Karpas-422 (cell line): ENCODE results near the gene SPC25. TPM values are rescaled to one million over a fixed set of nuclear protein-coding genes. Genes with fewer than 3 reads are reported as not detected.

Source experiments
- DNase-seq: peaks from one replicate; pipeline ENCODE4 v3.0.0-alpha.2; 2015
- H2AFZ ChIP-seq: fragments of 200-600 bp; sonication (generic); 2 replicates; pipeline ENCODE4 v1.6.1; 2014; ENCODE audit warnings: antibody characterized with exemption, low read length, mixed read lengths
- H3K27ac ChIP-seq: fragments of 200-600 bp; sonication (generic); 2 replicates; pipeline ENCODE4 v1.5.1; 2014; ENCODE audit warnings: mild to moderate bottlenecking, low read length, moderate library complexity
- H3K27me3 ChIP-seq: fragments of 200-600 bp; sonication (generic); 2 replicates; pipeline ENCODE4 v1.6.1; 2014; ENCODE audit warnings: low read length, mixed read lengths
- H3K36me3 ChIP-seq: fragments of 200-600 bp; sonication (generic); 2 replicates; pipeline ENCODE4 v1.6.1; 2014; ENCODE audit warnings: low read length, mixed read lengths; ENCODE audit not compliant: insufficient read depth
- H3K4me1 ChIP-seq: fragments of 200-600 bp; sonication (generic); 2 replicates; pipeline ENCODE4 v1.6.1; 2014; ENCODE audit warnings: mild to moderate bottlenecking, low read length, mixed read lengths
- H3K4me2 ChIP-seq: fragments of 200-600 bp; sonication (generic); 2 replicates; pipeline ENCODE4 v1.6.1; 2014; ENCODE audit warnings: low read length, low read depth, mild to moderate bottlenecking; ENCODE audit not compliant: poor library complexity, severe bottlenecking
- H3K4me3 ChIP-seq: fragments of 200-600 bp; sonication (generic); 2 replicates; pipeline ENCODE4 v1.5.1; 2014; ENCODE audit warnings: mild to moderate bottlenecking, antibody characterized with exemption, low read length, mixed read lengths
- H3K79me2 ChIP-seq: fragments of 200-600 bp; sonication (generic); 2 replicates; pipeline ENCODE4 v1.6.1; 2014; ENCODE audit warnings: mild to moderate bottlenecking, low read length, mixed read lengths
- H3K9ac ChIP-seq: fragments of 200-600 bp; sonication (generic); 2 replicates; pipeline ENCODE4 v1.6.0; 2014; ENCODE audit warnings: low read length
- H3K9me2 ChIP-seq: fragments of 200-600 bp; sonication (generic), shearing (Covaris generic); replicated peaks from 2 replicates; pipeline ENCODE4 v1.6.0; 2014; ENCODE audit warnings: mild to moderate bottlenecking, low read length, moderate library complexity; ENCODE audit not compliant: insufficient read depth
- H3K9me3 ChIP-seq: fragments of 300-700, 200-600 bp; sonication (generic); 2 replicates; pipeline ENCODE4 v1.6.1; 2014; ENCODE audit warnings: low read length, mixed read lengths
- H4K20me1 ChIP-seq: fragments of 200-600 bp; sonication (generic); 2 replicates; pipeline ENCODE4 v1.6.1; 2014; ENCODE audit warnings: mild to moderate bottlenecking, antibody characterized with exemption, low read length, low read depth; ENCODE audit not compliant: insufficient read depth
- total RNA-seq: library from RNA; depleted of rRNA; stranded (reverse); fragments of >200 nt; shearing (Covaris generic); gene quantifications from 2 replicates; pipeline ENCODE4 v1.2.3, GENCODE V29; 2014; ENCODE audit warnings: low replicate concordance

SPC25 gene
- total RNA-seq, 1 experiment from 2014 or later = 17.5 TPM

- Histone ChIP-seq H3K9me2 (no peaks in the 10 kb centered on the region), H2AFZ (no peak overlapping the region), H3K79me2 (no peaks in the 10 kb centered on the region), H3K9me3 (no peaks in the 10 kb centered on the region), H3K27me3 (no peaks in the 10 kb centered on the region), H3K36me3 (no peaks in the 10 kb centered on the region), H3K4me2 (no peak overlapping the region), H3K4me1 (no peaks in the 10 kb centered on the region), H4K20me1 (no peaks in the 10 kb centered on the region), H3K4me3 (no peak overlapping the region), H3K27ac (no peak overlapping the region), H3K9ac (no peak overlapping the region)
- DNase-seq = no peak
Observed at GRCh38 chr2:168912466-168912865, 22.2 kb upstream of the SPC25 start.

GRCh38 chr2:168910330-168910729, 20.1 kb upstream of the SPC25 start:
- Histone ChIP-seq H3K36me3 (no peaks in the 10 kb centered on the region), H3K27me3 (no peaks in the 10 kb centered on the region)

GRCh38 chr2:168907940-168908662, 17.9 kb upstream of the SPC25 start:
- Histone ChIP-seq H3K9ac (no peak overlapping the region), H3K79me2 (no peaks in the 10 kb centered on the region), H4K20me1 (no peaks in the 10 kb centered on the region), H3K27me3 (no peaks in the 10 kb centered on the region), H3K36me3 (no peaks in the 10 kb centered on the region), H2AFZ (no peak overlapping the region), H3K4me2 (no peak overlapping the region), H3K4me3 (no peak overlapping the region), H3K27ac (no peak overlapping the region), H3K9me3 (no peaks in the 10 kb centered on the region), H3K4me1 (no peaks in the 10 kb centered on the region), H3K9me2 (no peaks in the 10 kb centered on the region)
- no peak for DNase-seq

More at GRCh38 chr2:168910330-168910729, 20.1 kb upstream of the SPC25 start:
- no peak overlapping the region for H3K27ac ChIP-seq
- H3K9me2 ChIP-seq = no peaks in the 10 kb centered on the region
- H3K4me1 ChIP-seq = no peaks in the 10 kb centered on the region
- no peak overlapping the region for H3K9ac ChIP-seq
- H3K9me3 ChIP-seq = no peaks in the 10 kb centered on the region
- H3K4me3 ChIP-seq = no peak overlapping the region
- H2AFZ ChIP-seq = no peak overlapping the region
- no peaks in the 10 kb centered on the region for H4K20me1 ChIP-seq
- no peaks in the 10 kb centered on the region for H3K79me2 ChIP-seq
- no peak overlapping the region for H3K4me2 ChIP-seq
- no peak for DNase-seq

- DNase-seq = no peak
- Histone ChIP-seq H3K9ac (no peak overlapping the region), H3K4me2 (no peak overlapping the region), H3K79me2 (no peaks in the 10 kb centered on the region), H3K27ac (no peak overlapping the region), H3K9me3 (no peaks in the 10 kb centered on the region), H3K27me3 (no peaks in the 10 kb centered on the region), H2AFZ (no peak overlapping the region), H3K4me1 (peaks cover 5% of the 10 kb centered on the region; the same call in 1 of the 2 replicates), H3K9me2 (no peaks in the 10 kb centered on the region), H3K4me3 (no peak overlapping the region), H3K36me3 (no peaks in the 10 kb centered on the region), H4K20me1 (no peaks in the 10 kb centered on the region)
Observed at GRCh38 chr2:168904358-168904757, 14.1 kb upstream of the SPC25 start.

GRCh38 chr2:168903888-168904287, 13.7 kb upstream of the SPC25 start:
- no peaks in the 10 kb centered on the region for H3K36me3 ChIP-seq
- H3K27me3 ChIP-seq = no peaks in the 10 kb centered on the region
- H3K9ac ChIP-seq = no peak overlapping the region
- H3K4me1 ChIP-seq = peaks cover 6% of the 10 kb centered on the region; the same call in 1 of the 2 replicates
- H3K9me3 ChIP-seq = no peaks in the 10 kb centered on the region
- DNase-seq = no peak
- H4K20me1 ChIP-seq = no peaks in the 10 kb centered on the region
- no peaks in the 10 kb centered on the region for H3K79me2 ChIP-seq
- no peak overlapping the region for H3K4me3 ChIP-seq
- H3K4me2 ChIP-seq = no peak overlapping the region
- no peak overlapping the region for H2AFZ ChIP-seq
- H3K27ac ChIP-seq = no peak overlapping the region
- no peaks in the 10 kb centered on the region for H3K9me2 ChIP-seq

- no peaks in the 10 kb centered on the region for H3K27me3 ChIP-seq
- H3K79me2 ChIP-seq = no peaks in the 10 kb centered on the region
- DNase-seq = no peak
- H3K4me1 ChIP-seq = peaks cover 6% of the 10 kb centered on the region; the same call in 1 of the 2 replicates
- no peak within 1 kb of the TSS for H3K9ac ChIP-seq
- H3K4me2 ChIP-seq = no peak within 1 kb of the TSS
- H2AFZ ChIP-seq = no peak within 1 kb of the TSS
- H4K20me1 ChIP-seq = no peaks in the 10 kb centered on the region
- H3K36me3 ChIP-seq = no peaks in the 10 kb centered on the region
- no peak within 1 kb of the TSS for H3K27ac ChIP-seq
- H3K9me2 ChIP-seq = no peaks in the 10 kb centered on the region
- H3K9me3 ChIP-seq = no peaks in the 10 kb centered on the region
- H3K4me3 ChIP-seq = no peak within 1 kb of the TSS
Observed at GRCh38 chr2:168901003-168901402, 10.8 kb upstream of the SPC25 start, which contains the start of gene G6PC2. G6PC2 (plus strand) TSS chr2:168901291; CDS start chr2:168901332, 41 bp downstream.

GRCh38 chr2:168897449-168897848, 7.2 kb upstream of the SPC25 start:
- H3K9me2 ChIP-seq = no peaks in the 10 kb centered on the region
- no peak overlapping the region for H3K27ac ChIP-seq
- no peak overlapping the region for H3K4me2 ChIP-seq
- no peaks in the 10 kb centered on the region for H3K36me3 ChIP-seq
- no peak for DNase-seq
- no peak overlapping the region for H3K9ac ChIP-seq
- no peaks in the 10 kb centered on the region for H3K9me3 ChIP-seq
- H3K79me2 ChIP-seq = no peaks in the 10 kb centered on the region
- H3K27me3 ChIP-seq = no peaks in the 10 kb centered on the region
- no peaks in the 10 kb centered on the region for H4K20me1 ChIP-seq
- H3K4me1 ChIP-seq = peaks cover 6% of the 10 kb centered on the region; the same call in 1 of the 2 replicates
- H3K4me3 ChIP-seq = no peak overlapping the region
- no peak overlapping the region for H2AFZ ChIP-seq

- no peak overlapping the region for H3K4me3 ChIP-seq
- no peak overlapping the region for H3K9ac ChIP-seq
- no peaks in the 10 kb centered on the region for H4K20me1 ChIP-seq
- no peaks in the 10 kb centered on the region for H3K9me3 ChIP-seq
- no peak overlapping the region for H2AFZ ChIP-seq
- H3K79me2 ChIP-seq = no peaks in the 10 kb centered on the region
- H3K4me2 ChIP-seq = no peak overlapping the region
- DNase-seq = no peak
- no peaks in the 10 kb centered on the region for H3K9me2 ChIP-seq
- H3K27me3 ChIP-seq = no peaks in the 10 kb centered on the region
- no peak overlapping the region for H3K27ac ChIP-seq
- peaks cover 6% of the 10 kb centered on the region; the same call in 1 of the 2 replicates for H3K4me1 ChIP-seq
- H3K36me3 ChIP-seq = no peaks in the 10 kb centered on the region
Observed at GRCh38 chr2:168896783-168897182, 6.6 kb upstream of the SPC25 start.
